Lower lobe of right lung (tissue), 2 donors: Measurements from ENCODE around the gene TACC3. TPM values are rescaled to one million over a fixed set of nuclear protein-coding genes. Genes with fewer than 3 reads are reported as not detected.

Experiments
- ATAC-seq, 2 donors: fragments of 200-7000 bp; cut with Tn5 transposase; one replicate each; pipeline ENCODE4 v1.9.1; 2020 to 2022; ENCODE audit warnings: mild to moderate bottlenecking in 2 of 2, moderate library complexity in 2 of 2
- DNase-seq: peaks from one replicate; pipeline ENCODE4 v3.0.0-alpha.2; 2020
- H3K27ac ChIP-seq: fragments of 200-600 bp; one replicate; pipeline ENCODE4 v1.8.0; 2022
- H3K27me3 ChIP-seq: fragments of 200-600 bp; one replicate; pipeline ENCODE4 v1.8.0; 2022; ENCODE audit warnings: low read depth
- H3K36me3 ChIP-seq: fragments of 200-600 bp; one replicate; pipeline ENCODE4 v1.8.0; 2022; ENCODE audit warnings: mild to moderate bottlenecking
- H3K4me1 ChIP-seq: fragments of 200-600 bp; one replicate; pipeline ENCODE4 v1.8.0; 2022
- H3K4me3 ChIP-seq: fragments of 200-600 bp; one replicate; pipeline ENCODE4 v1.8.0; 2022; ENCODE audit warnings: mild to moderate bottlenecking
- H3K9me3 ChIP-seq: fragments of 200-600 bp; one replicate; pipeline ENCODE4 v1.8.0; 2022
- CTCF ChIP-seq: fragments of 200-600 bp; IDR thresholded peaks from one replicate; pipeline ENCODE4 v1.8.0; 2022; ENCODE audit warnings: antibody characterized with exemption, mild to moderate bottlenecking
- intact Hi-C: fragments of 100-400 bp; cut with DNase I; formaldehyde crosslinking; loops from one replicate; pipeline ENCODE4 v1.11.0; 2022
- total RNA-seq: library from RNA; stranded (reverse); fragmentation: NEBNext Ultra II Directional; extraction: Animal tissue kit (Norgen Biotek cat#: 25700); gene quantifications from one replicate; pipeline ENCODE4 v1.2.1, GENCODE V29; 2021
- donor health status: DM: no; HTN: yes; CAD: no; lungs with severe emphysema.

Gene TACC3
- total RNA-seq, 1 donor from 2014 or later: 19.3 TPM

DNA sequence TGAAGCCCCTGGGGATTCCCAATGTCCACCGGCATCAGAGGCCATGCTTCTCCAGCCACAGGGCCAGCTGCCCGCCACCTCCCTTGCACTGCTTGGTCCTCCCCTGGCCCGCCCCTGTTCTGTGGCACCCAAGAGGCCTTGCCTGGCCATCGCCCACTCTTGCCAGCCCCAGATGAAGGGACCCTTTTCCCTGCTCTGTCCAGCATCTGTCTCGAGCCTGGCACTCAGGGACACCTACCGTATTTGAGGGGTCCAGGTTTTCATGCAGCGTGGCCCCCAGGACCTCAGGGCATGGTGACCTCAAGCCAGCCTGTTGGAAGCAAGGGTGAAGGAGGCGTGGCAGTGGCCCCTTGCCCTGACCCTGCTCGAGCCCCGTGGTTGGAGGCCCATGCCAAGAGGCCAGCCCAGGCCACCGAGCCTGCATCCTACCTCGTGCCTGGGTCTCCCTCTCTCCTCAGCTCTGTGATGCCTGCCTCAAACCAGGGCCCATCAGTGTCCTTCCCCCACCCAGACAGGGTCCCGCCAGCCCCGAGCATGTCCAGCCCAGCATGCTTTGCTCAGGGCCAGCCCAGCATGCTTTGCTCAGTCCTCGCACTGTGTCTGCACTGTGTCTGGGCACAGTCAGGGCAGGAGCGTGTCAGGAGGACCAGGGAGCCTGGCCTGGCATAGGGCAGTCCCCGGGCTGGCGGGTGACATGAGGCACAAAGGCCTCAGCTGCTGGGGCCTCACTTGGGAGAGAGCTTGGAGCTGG lies 57.5 kb downstream of the TACC3 start:
- Histone ChIP-seq H3K36me3 (no peaks in the 10 kb centered on the region), H3K27ac (no peak overlapping the region), H3K4me1 (peaks cover 10% of the 10 kb centered on the region), H3K4me3 (no peak overlapping the region), H3K9me3 (no peaks in the 10 kb centered on the region), H3K27me3 (no peaks in the 10 kb centered on the region)
- no peak for DNase-seq
- TF ChIP-seq CTCF: no peak
- intact Hi-C loops: no loop called here
- ATAC-seq: peak in 1 of 2 donors; percentile 5

- Histone ChIP-seq H3K4me3 (no peak overlapping the region), H3K27me3 (no peaks in the 10 kb centered on the region), H3K36me3 (no peaks in the 10 kb centered on the region), H3K9me3 (no peaks in the 10 kb centered on the region), H3K27ac (no peak overlapping the region), H3K4me1 (peaks cover 10% of the 10 kb centered on the region)
- intact Hi-C loops: no loop called here
- no peak for TF ChIP-seq CTCF
- DNase-seq: no peak
- ATAC-seq: no peak
Observed at GRCh38 chr4:1779588-1780382, 58.5 kb downstream of the TACC3 start.

GRCh38 chr4:1780435-1780834 lies 59.1 kb downstream of the TACC3 start:
- H3K27ac ChIP-seq: no peak overlapping the region
- H3K4me1 ChIP-seq: peaks cover 10% of the 10 kb centered on the region
- ATAC-seq: no peak
- H3K4me3 ChIP-seq: no peak overlapping the region
- no peaks in the 10 kb centered on the region for H3K36me3 ChIP-seq
- DNase-seq: no peak
- no peak for TF ChIP-seq CTCF
- H3K9me3 ChIP-seq: no peaks in the 10 kb centered on the region
- intact Hi-C loops: no loop called here
- no peaks in the 10 kb centered on the region for H3K27me3 ChIP-seq

- DNase-seq (no peak), ATAC-seq (no peak)
- H3K9me3 ChIP-seq: no peaks in the 10 kb centered on the region
- no peak for TF ChIP-seq CTCF
- no peaks in the 10 kb centered on the region for H3K27me3 ChIP-seq
- intact Hi-C loops: no loop called here
- H3K4me3 ChIP-seq: no peak overlapping the region
- H3K27ac ChIP-seq: no peak overlapping the region
- H3K36me3 ChIP-seq: no peaks in the 10 kb centered on the region
- H3K4me1 ChIP-seq: peaks cover 5% of the 10 kb centered on the region
Observed at GRCh38 chr4:1783015-1783414, 61.7 kb downstream of the TACC3 start.

DNA sequence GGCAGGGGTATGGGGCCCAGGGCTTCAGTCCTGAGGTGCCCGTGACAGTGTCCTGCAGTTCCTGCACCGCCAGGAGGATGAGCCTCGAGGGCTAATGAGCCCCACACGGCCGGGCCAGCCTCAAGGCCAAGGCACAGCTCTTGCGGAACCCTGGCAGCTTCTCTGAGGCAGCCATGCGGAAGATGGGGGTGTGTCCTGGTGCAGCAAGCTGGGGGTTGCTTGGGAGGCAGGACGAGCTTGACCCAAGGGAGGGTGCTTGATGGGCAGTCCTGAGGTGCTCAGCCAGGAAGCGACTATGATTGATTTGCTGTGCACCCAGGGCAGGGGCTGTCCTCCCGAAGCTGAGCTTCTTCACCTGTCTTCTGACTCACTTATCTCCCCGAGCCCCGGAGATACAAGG lies 62.6 kb downstream of the TACC3 start:
- Histone ChIP-seq H3K36me3 (no peaks in the 10 kb centered on the region), H3K9me3 (no peaks in the 10 kb centered on the region), H3K27ac (no peak overlapping the region), H3K4me3 (no peak overlapping the region), H3K4me1 (no peaks in the 10 kb centered on the region), H3K27me3 (no peaks in the 10 kb centered on the region)
- no peak for ATAC-seq
- DNase-seq: no peak
- no peak for TF ChIP-seq CTCF
- intact Hi-C loops: no loop called here
